Measurements from ENCODE around the gene LRGUK. TPM values are rescaled to one million over a fixed set of nuclear protein-coding genes. Genes with fewer than 3 reads are reported as not detected.

Gene LRGUK
- total and polyA plus RNA-seq, 2 donors (not counting 3 experiments of a cell fraction or from before 2014, with no cell fraction given): 0.10 to 0.11 TPM

- Histone ChIP-seq H3K9me3 (replicated peaks; ENCODE audit: control insufficient read depth, insufficient read depth, low read length) (no peaks in the 10 kb centered on the region), H3K9me1 (replicated peaks; ENCODE audit: control insufficient read depth, extremely low read depth, insufficient read depth, low read length) (no peaks in the 10 kb centered on the region), H3K36me3 (ENCODE audit: control insufficient read depth in 2 of 2, extremely low read depth in 1 of 2, insufficient read depth in 2 of 2, low read length in 2 of 2) (no peaks in the 10 kb centered on the region), H3K79me2 (ENCODE audit: control insufficient read depth, insufficient read depth, low read length) (no peaks in the 10 kb centered on the region), H3K4me2 (ENCODE audit: insufficient read depth, low read length) (no peak overlapping the region), H3K9ac (replicated peaks; ENCODE audit: extremely low read depth, insufficient read depth, low read length) (no peak overlapping the region), H3K27me3 (ENCODE audit: control insufficient read depth in 2 of 2, insufficient read depth in 2 of 2, low read length in 2 of 2) (peaks cover 8 to 35% of the 10 kb centered on the region in 2 experiments), H3K4me3 (replicated peaks in 1 of 3; ENCODE audit: insufficient read depth in 1 of 3, low read depth in 1 of 3, low read length in 3 of 3) (no peak overlapping the region), H3K4me1 (ENCODE audit: control insufficient read depth, extremely low read depth, insufficient read depth, low read length) (no peaks in the 10 kb centered on the region), H2AFZ (ENCODE audit: low read depth, low read length) (no peak overlapping the region), H4K20me1 (replicated peaks; ENCODE audit: control insufficient read depth, extremely low read depth, insufficient read depth, low read length) (no peaks in the 10 kb centered on the region), H3K27ac (ENCODE audit: insufficient read depth, low read depth, low read length) (no peak overlapping the region)
- CTCF ChIA-PET: interaction anchor here (3.3 kb wide), 1 partner anchor 15 kb away, joined by 39 read pairs; no protein-coding TSS in a partner anchor
- intact Hi-C loops (cut with micrococcal nuclease): loop anchor here (5.0 kb wide), 2 partner anchors 191 to 1044 kb away; partner anchors contain the start of genes CHCHD3 and SLC35B4
- FAIRE-seq (no peak), DNase-seq (ENCODE audit: low read depth, low spot score) (no peak)
- TF ChIP-seq POLR2AphosphoS5 (IDR thresholded peaks at IDR 0.05; ENCODE audit: insufficient read depth, low read depth, low read length): no peak
- no peak for TF ChIP-seq JUN (IDR thresholded peaks at IDR 0.05; ENCODE audit: borderline replicate concordance, insufficient read depth, insufficient read length, low read depth)
- no peak for TF ChIP-seq EZH2 (IDR thresholded peaks at IDR 0.05; ENCODE audit: borderline replicate concordance, low read depth, low read length, severe bottlenecking)
- no peak for TF ChIP-seq FOS (IDR thresholded peaks at IDR 0.05; ENCODE audit: borderline replicate concordance, insufficient read depth, low read length)
- TF ChIP-seq, protein P1, sequence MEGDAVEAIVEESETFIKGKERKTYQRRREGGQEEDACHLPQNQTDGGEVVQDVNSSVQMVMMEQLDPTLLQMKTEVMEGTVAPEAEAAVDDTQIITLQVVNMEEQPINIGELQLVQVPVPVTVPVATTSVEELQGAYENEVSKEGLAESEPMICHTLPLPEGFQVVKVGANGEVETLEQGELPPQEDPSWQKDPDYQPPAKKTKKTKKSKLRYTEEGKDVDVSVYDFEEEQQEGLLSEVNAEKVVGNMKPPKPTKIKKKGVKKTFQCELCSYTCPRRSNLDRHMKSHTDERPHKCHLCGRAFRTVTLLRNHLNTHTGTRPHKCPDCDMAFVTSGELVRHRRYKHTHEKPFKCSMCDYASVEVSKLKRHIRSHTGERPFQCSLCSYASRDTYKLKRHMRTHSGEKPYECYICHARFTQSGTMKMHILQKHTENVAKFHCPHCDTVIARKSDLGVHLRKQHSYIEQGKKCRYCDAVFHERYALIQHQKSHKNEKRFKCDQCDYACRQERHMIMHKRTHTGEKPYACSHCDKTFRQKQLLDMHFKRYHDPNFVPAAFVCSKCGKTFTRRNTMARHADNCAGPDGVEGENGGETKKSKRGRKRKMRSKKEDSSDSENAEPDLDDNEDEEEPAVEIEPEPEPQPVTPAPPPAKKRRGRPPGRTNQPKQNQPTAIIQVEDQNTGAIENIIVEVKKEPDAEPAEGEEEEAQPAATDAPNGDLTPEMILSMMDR (IDR thresholded peaks at IDR 0.05; ENCODE audit: extremely low read depth in 1 of 2, insufficient read depth in 1 of 2, low read depth in 1 of 2, low read length in 2 of 2): no peak
- no peak for TF ChIP-seq GATA2 (IDR thresholded peaks at IDR 0.05; ENCODE audit: insufficient read depth, insufficient read length, low read depth, low read length)
- no peak for TF ChIP-seq MAX (IDR thresholded peaks at IDR 0.05; ENCODE audit: insufficient read depth, insufficient read length)
- no peak for TF ChIP-seq POLR2A (IDR thresholded peaks at IDR 0.05; ENCODE audit: low read depth, low read length)
- TF ChIP-seq MYC (IDR thresholded peaks at IDR 0.05; ENCODE audit: low read depth, low read length): no peak
- no TSS peak for BruUV-seq (replicated peaks)
- dilution Hi-C loops (cut with MboI; ENCODE audit: extremely low pct_ligation_motif_present, low sequenced_read_pairs): no loop called here
- POLR2A ChIA-PET: no interaction called here
Observed at GRCh38 chr7:134126146-134126545, 994 bp upstream of the LRGUK start.
